Subcutaneous adipose tissue (tissue), 4 donors: ENCODE results near the gene JADE1. TPM values are rescaled to one million over a fixed set of nuclear protein-coding genes. Genes with fewer than 3 reads are reported as not detected.

Experiments
- total RNA-seq, 4 donors: library from RNA; depleted of rRNA; stranded (reverse); fragments of >200 nt; gene quantifications; one replicate each; pipeline ENCODE4 v1.1.0, GENCODE V29; 2016
- TF ChIP-seq, protein P1 (sequence below): fragments of 450-650 bp; IDR thresholded peaks from one replicate; pipeline ENCODE4 v1.5.1; 2016; ENCODE audit warnings: low read depth, mild to moderate bottlenecking, control low read depth, antibody characterized with exemption, moderate library complexity

JADE1 gene
- total RNA-seq, 4 donors from 2014 or later, result 56.9 to 100.0 (median 67.1) TPM

GRCh38 chr4:128846063-128846462 is 36.6 kb downstream of the JADE1 start:
- TF ChIP-seq, protein P1, sequence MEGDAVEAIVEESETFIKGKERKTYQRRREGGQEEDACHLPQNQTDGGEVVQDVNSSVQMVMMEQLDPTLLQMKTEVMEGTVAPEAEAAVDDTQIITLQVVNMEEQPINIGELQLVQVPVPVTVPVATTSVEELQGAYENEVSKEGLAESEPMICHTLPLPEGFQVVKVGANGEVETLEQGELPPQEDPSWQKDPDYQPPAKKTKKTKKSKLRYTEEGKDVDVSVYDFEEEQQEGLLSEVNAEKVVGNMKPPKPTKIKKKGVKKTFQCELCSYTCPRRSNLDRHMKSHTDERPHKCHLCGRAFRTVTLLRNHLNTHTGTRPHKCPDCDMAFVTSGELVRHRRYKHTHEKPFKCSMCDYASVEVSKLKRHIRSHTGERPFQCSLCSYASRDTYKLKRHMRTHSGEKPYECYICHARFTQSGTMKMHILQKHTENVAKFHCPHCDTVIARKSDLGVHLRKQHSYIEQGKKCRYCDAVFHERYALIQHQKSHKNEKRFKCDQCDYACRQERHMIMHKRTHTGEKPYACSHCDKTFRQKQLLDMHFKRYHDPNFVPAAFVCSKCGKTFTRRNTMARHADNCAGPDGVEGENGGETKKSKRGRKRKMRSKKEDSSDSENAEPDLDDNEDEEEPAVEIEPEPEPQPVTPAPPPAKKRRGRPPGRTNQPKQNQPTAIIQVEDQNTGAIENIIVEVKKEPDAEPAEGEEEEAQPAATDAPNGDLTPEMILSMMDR, result no peak

GRCh38 chr4:128847082-128847724 is 37.7 kb downstream of the JADE1 start:
- TF ChIP-seq, protein P1, result no peak

DNA sequence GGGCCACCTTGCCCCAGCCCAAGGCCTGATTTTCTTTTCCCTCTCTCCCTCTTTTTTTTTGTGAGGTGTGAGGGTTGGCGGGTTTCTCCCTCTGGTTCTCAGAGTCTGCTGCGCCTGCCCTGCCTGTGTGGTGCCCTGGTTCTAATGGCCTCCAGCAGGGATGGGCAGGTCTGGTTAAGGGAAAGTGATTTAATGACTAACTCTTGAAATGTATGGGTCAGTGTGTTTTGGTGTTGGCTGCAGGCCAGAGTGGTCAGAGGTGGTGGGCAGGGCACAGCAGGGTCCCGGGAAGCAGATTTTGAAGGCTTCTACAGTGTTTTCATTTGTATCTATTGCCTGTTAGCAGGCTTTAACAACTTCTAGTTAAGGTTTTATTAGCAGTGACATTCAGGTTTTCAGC is 39.0 kb downstream of the JADE1 start:
- TF ChIP-seq, protein P1, result no peak

GRCh38 chr4:128850252-128850651 is 40.8 kb downstream of the JADE1 start:
- TF ChIP-seq, protein P1, result no peak

GRCh38 chr4:128853741-128854140 is 44.2 kb downstream of the JADE1 start:
- TF ChIP-seq, protein P1, result no peak

DNA sequence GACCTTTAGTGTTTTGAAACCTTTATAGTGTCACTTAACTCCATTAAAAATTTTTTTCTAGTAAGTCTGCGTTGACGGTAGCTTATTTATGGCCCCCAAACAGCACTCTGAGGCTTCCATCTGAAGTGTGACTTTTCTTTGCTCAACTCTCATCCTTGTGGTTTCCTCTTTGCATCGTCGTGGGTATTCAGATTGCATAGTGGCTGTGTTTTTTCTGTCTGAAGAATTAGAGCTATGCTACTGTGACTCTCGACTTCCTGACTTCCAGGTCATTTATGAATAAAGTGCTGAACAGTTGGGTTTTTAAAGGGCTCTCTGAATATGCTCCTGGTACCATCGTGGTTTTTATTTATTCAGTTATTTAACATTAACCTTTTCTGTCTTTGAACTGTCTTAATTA is 44.9 kb downstream of the JADE1 start:
- TF ChIP-seq, protein P1, result no peak

DNA sequence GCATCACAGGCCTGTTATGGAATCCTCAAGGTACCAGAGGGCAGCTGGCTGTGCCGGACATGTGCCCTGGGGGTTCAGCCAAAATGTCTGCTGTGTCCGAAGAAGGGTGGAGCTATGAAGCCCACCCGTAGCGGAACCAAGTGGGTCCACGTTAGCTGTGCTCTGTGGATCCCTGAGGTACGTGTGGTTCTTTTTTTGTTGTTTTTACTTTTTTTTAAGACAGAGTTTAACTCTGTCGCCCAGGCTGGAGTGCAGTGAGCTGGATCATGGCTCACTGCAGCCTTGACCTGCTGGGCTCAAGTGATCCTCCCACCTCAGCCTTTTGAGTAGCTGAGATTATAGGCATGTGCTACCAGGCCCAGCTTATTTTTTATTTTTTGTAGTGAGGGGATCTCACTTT is 46.1 kb downstream of the JADE1 start:
- TF ChIP-seq, protein P1, result no peak
